NCI-H748 treated with DMSO at 0.1 percent for 48 hours (cell line): ENCODE results near the gene ZDHHC9.

ENCODE experiments used
- DNase-seq: peaks from one replicate; lab custom pipeline; 2025; lab: John Stamatoyannopoulos, UW

ZDHHC9 gene

GRCh38 chrX:129818123-129818522 is 25.6 kb downstream of the ZDHHC9 start:
- DNase-seq: no peak

GRCh38 chrX:129813662-129814368 is 29.9 kb downstream of the ZDHHC9 start:
- DNase-seq: no peak

- DNase-seq: no peak
These were observed 34.6 kb downstream of the ZDHHC9 start for GRCh38 chrX:129808829-129809796.

- no peak for DNase-seq
These were observed 35.4 kb downstream of the ZDHHC9 start for GRCh38 chrX:129808158-129808828.

- DNase-seq: no peak
These were observed 38.9 kb downstream of the ZDHHC9 start for GRCh38 chrX:129804806-129805205.

- DNase-seq: no peak
These were observed 40.8 kb downstream of the ZDHHC9 start for GRCh38 chrX:129802863-129803262.

GRCh38 chrX:129800186-129800585 is 43.5 kb downstream of the ZDHHC9 start:
- DNase-seq: no peak

- DNase-seq: no peak
These were observed 44.8 kb downstream of the ZDHHC9 start for GRCh38 chrX:129798888-129799287.

GRCh38 chrX:129798456-129798855 is 45.2 kb downstream of the ZDHHC9 start:
- no peak for DNase-seq

GRCh38 chrX:129797251-129797906 is 46.3 kb downstream of the ZDHHC9 start:
- DNase-seq: no peak

- DNase-seq: no peak
These were observed 48.1 kb downstream of the ZDHHC9 start for GRCh38 chrX:129795584-129795983.

GRCh38 chrX:129793604-129794191 is 50.0 kb downstream of the ZDHHC9 start:
- DNase-seq: no peak

- no peak for DNase-seq
These were observed 50.9 kb downstream of the ZDHHC9 start for GRCh38 chrX:129792586-129793291.

- DNase-seq: no peak
These were observed 51.6 kb downstream of the ZDHHC9 start for GRCh38 chrX:129791961-129792570.

- no peak for DNase-seq
These were observed 52.4 kb downstream of the ZDHHC9 start for GRCh38 chrX:129791336-129791735.

GRCh38 chrX:129790808-129791207 is 52.9 kb downstream of the ZDHHC9 start:
- DNase-seq: no peak

GRCh38 chrX:129790146-129790545 is 53.5 kb downstream of the ZDHHC9 start:
- no peak for DNase-seq

- no peak for DNase-seq
These were observed 55.2 kb downstream of the ZDHHC9 start for GRCh38 chrX:129788527-129788926.

GRCh38 chrX:129787336-129788055 is 56.2 kb downstream of the ZDHHC9 start:
- DNase-seq: no peak

GRCh38 chrX:129786210-129786651 is 57.5 kb downstream of the ZDHHC9 start:
- no peak for DNase-seq
